ENCODE measurements around the gene HPCAL1.

HPCAL1 gene

GRCh38 chr2:10471046-10471571 is 168.4 kb downstream of the HPCAL1 start:
- DNase-seq: no peak

- DNase-seq: no peak
Measured at GRCh38 chr2:10471955-10472354, 169.3 kb downstream of the HPCAL1 start.

GRCh38 chr2:10473121-10473756 is 170.5 kb downstream of the HPCAL1 start:
- DNase-seq: no peak

GRCh38 chr2:10475221-10475722 is 172.6 kb downstream of the HPCAL1 start:
- DNase-seq: no peak

GRCh38 chr2:10475811-10476660 is 173.3 kb downstream of the HPCAL1 start:
- DNase-seq: no peak

- no peak for DNase-seq
Measured at GRCh38 chr2:10476723-10477442, 174.2 kb downstream of the HPCAL1 start.
